Pulmonary artery endothelial cell (primary cell): ENCODE data around the gene BEND6. TPM values are rescaled to one million over a fixed set of nuclear protein-coding genes. Genes with fewer than 3 reads are reported as not detected.

ENCODE experiments used
- DNase-seq: peaks from one replicate; pipeline ENCODE4 v3.0.0-alpha.2; 2011; ENCODE audit warnings: low read depth, low spot score
- total RNA-seq: library from RNA; depleted of rRNA; stranded (reverse); fragments of >200 nt; gene quantifications from 2 replicates; pipeline ENCODE4 v1.2.3, GENCODE V29; 2014

The BEND6 gene
- total RNA-seq = 1.2 and 1.8 TPM in 2 replicates

- peak; percentile 19 for DNase-seq
These were observed at the start of gene BEND6 for GRCh38 chr6:56954403-56955170. Gene BEND6 (plus strand): TSS chr6:56955107. CDS start chr6:56981811, 26,704 bp downstream.

GRCh38 chr6:56905378-56905777 is 49.5 kb upstream of the BEND6 start:
- no peak for DNase-seq

GRCh38 chr6:56906752-56907151 is 48.2 kb upstream of the BEND6 start:
- no peak for DNase-seq

GRCh38 chr6:56909115-56909907 is 45.6 kb upstream of the BEND6 start:
- no peak for DNase-seq

GRCh38 chr6:56911847-56912246 is 43.1 kb upstream of the BEND6 start:
- DNase-seq = no peak

- DNase-seq = no peak
These were observed 41.4 kb upstream of the BEND6 start for GRCh38 chr6:56913285-56914074.

- DNase-seq = no peak
These were observed 39.9 kb upstream of the BEND6 start for GRCh38 chr6:56914798-56915658.

GRCh38 chr6:56915832-56916231 is 39.1 kb upstream of the BEND6 start:
- no peak for DNase-seq

- no peak for DNase-seq
These were observed 37.9 kb upstream of the BEND6 start for GRCh38 chr6:56916849-56917551.

GRCh38 chr6:56922645-56923044 is 32.3 kb upstream of the BEND6 start:
- no peak for DNase-seq

- no peak for DNase-seq
These were observed 31.3 kb upstream of the BEND6 start for GRCh38 chr6:56923565-56923964.

- no peak for DNase-seq
These were observed 27.1 kb upstream of the BEND6 start for GRCh38 chr6:56927538-56928453.

- DNase-seq = no peak
These were observed 24.1 kb upstream of the BEND6 start for GRCh38 chr6:56930846-56931245.

GRCh38 chr6:56932910-56933477 is 21.9 kb upstream of the BEND6 start:
- DNase-seq = no peak

- no peak for DNase-seq
These were observed 21.3 kb upstream of the BEND6 start for GRCh38 chr6:56933650-56934049.

- DNase-seq = no peak
These were observed 20.0 kb upstream of the BEND6 start for GRCh38 chr6:56934876-56935275.

- DNase-seq = no peak
These were observed 18.4 kb upstream of the BEND6 start for GRCh38 chr6:56936466-56936865.

GRCh38 chr6:56938649-56939191 is 16.2 kb upstream of the BEND6 start:
- DNase-seq = peak; percentile 11

GRCh38 chr6:56940463-56940862 is 14.4 kb upstream of the BEND6 start:
- DNase-seq = no peak
